PFSK-1 (cell line): ENCODE data around the gene PPARGC1A.

Experiments
- FOXP2 ChIP-seq: optimal IDR thresholded peaks from 2 replicates; pipeline ENCODE3; 2011; ENCODE audit warnings: borderline replicate concordance, control low read depth, inconsistent platforms; ENCODE audit not compliant: insufficient read depth; ENCODE audit errors: extremely low read length, extremely low read depth
- POLR2AphosphoS5 ChIP-seq: IDR thresholded peaks from 2 replicates; pipeline ENCODE4 v1.6.1; 2012; ENCODE audit warnings: low read depth, mild to moderate bottlenecking, control low read depth, low read length, moderate library complexity
- SIN3A ChIP-seq: IDR thresholded peaks from 2 replicates; pipeline ENCODE4 v1.6.1; 2012; ENCODE audit warnings: mild to moderate bottlenecking, low read length, moderate library complexity, borderline replicate concordance; ENCODE audit not compliant: insufficient read depth
- TAF1 ChIP-seq: IDR thresholded peaks from 2 replicates; pipeline ENCODE4 v1.6.1; 2012; ENCODE audit warnings: low read length, control low read depth, borderline replicate concordance; ENCODE audit not compliant: insufficient read depth
- TF ChIP-seq, protein P1 (sequence below), 2 experiments: IDR thresholded peaks; 2 replicates each; pipeline versions ENCODE4 v1.6.1 to v1.8.0; 2011 to 2012; ENCODE audit warnings: low read depth in 2 of 2, low read length in 2 of 2, control low read depth in 1 of 2, inconsistent platforms in 1 of 2, mild to moderate bottlenecking in 1 of 2, moderate library complexity in 1 of 2; ENCODE audit not compliant: insufficient read depth in 1 of 2

PPARGC1A gene

DNA sequence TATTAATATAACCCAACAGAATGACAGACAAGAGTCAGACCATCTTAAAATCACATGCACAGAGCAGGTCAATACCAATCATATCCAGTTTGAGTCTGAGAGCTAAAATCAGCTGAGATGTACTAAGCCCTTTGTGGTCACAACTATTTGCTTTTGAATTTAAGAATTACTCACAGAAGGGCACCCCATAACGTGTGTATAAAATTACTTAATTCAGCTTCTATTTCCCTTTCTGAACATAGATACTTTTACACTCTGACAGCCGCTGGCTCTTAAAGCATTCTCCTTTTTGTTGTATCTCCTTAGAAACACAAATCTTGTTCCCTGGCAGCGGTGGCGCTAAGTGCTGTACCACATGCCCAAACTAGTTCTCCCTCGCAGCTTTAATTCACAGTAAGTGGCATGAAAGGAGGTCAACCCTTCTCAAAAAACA is 14.8 kb upstream of the PPARGC1A start:
- TF ChIP-seq POLR2AphosphoS5: no peak
- TF ChIP-seq TAF1: no peak
- TF ChIP-seq FOXP2: no peak

DNA sequence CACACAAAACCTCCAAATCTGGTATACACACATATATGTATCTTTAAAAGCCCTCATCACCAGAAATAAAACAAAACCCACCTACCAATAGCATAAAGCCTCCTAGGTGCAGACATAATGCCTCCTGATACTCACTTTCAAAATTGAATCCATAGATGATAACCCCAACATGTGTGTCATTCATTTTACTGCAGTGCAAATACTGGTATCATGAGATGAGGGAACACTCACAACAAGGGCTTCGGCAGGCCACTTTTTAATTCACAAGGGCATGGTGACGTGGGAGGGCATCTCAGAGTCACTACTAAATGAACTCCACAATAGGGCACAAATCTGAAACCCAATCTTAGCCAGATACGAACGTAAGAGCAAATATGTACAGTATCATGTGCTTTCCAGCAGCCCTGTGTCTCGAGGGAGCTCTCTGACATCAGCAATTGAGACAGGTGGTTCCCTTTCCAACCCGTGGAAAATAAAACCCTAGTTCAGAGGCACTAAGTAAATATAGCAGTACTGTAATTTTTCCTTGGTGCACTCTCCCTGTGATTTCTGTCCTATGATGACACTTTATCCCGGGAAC is 14.1 kb upstream of the PPARGC1A start:
- TF ChIP-seq, protein P1, sequence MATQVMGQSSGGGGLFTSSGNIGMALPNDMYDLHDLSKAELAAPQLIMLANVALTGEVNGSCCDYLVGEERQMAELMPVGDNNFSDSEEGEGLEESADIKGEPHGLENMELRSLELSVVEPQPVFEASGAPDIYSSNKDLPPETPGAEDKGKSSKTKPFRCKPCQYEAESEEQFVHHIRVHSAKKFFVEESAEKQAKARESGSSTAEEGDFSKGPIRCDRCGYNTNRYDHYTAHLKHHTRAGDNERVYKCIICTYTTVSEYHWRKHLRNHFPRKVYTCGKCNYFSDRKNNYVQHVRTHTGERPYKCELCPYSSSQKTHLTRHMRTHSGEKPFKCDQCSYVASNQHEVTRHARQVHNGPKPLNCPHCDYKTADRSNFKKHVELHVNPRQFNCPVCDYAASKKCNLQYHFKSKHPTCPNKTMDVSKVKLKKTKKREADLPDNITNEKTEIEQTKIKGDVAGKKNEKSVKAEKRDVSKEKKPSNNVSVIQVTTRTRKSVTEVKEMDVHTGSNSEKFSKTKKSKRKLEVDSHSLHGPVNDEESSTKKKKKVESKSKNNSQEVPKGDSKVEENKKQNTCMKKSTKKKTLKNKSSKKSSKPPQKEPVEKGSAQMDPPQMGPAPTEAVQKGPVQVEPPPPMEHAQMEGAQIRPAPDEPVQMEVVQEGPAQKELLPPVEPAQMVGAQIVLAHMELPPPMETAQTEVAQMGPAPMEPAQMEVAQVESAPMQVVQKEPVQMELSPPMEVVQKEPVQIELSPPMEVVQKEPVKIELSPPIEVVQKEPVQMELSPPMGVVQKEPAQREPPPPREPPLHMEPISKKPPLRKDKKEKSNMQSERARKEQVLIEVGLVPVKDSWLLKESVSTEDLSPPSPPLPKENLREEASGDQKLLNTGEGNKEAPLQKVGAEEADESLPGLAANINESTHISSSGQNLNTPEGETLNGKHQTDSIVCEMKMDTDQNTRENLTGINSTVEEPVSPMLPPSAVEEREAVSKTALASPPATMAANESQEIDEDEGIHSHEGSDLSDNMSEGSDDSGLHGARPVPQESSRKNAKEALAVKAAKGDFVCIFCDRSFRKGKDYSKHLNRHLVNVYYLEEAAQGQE (IDR thresholded peaks at IDR 0.05; ENCODE audit: insufficient read depth in 1 of 2, low read depth in 2 of 2, low read length in 2 of 2): no peak
- no peak for TF ChIP-seq SIN3A
- TF ChIP-seq TAF1: no peak
- TF ChIP-seq POLR2AphosphoS5: no peak
- no peak for TF ChIP-seq FOXP2

DNA sequence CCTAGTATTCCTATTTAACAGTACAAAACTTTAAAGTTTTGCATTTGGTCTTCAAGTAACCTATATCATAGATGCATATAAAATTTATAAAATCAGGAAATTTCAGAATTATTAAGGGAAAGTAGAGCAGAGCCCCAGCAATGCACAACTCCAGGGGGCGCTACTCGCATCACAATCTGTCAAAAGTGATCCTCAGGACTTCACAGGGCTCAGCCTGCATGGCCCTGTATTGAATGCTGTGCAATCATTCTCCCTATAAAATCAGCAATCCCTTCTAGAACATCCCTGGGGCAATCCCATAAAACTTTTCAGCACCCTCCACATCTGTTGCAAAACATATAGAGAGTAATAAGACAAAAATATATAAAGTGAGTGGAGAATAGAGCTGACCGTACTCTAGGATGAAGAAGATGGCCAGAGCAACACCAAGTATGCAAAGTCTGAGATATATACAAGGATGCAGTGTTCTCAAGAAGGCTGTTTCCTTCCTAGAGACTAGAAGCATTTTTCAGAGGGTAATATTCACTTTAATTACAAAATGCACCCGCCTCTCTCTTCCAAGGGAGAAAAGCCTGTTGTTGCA is 12.5 kb upstream of the PPARGC1A start:
- TF ChIP-seq, protein P1 (IDR thresholded peaks at IDR 0.05; ENCODE audit: insufficient read depth in 1 of 2, low read depth in 2 of 2, low read length in 2 of 2): no peak
- no peak for TF ChIP-seq POLR2AphosphoS5
- no peak for TF ChIP-seq SIN3A
- TF ChIP-seq FOXP2: no peak
- no peak for TF ChIP-seq TAF1

DNA sequence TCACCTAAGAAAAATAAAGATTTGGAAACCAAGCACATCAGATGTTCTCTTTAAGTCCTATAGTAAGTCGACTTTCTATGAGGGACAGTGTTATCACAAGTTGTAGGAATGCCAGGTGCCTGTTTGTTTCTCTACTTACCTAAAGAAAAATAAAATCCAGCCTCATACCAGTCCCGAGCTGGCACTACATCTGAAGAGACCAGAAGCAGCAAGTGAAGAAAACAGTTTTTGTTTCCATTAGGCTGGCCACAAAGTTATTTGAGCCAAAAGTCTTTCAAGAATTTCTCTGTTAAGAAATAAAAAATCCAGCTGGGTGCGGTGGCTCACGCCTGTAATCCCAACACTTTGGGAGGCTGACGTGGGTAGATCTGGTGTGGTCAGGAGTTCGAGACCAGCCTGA is 10.8 kb upstream of the PPARGC1A start:
- TF ChIP-seq, protein P1 (IDR thresholded peaks at IDR 0.05; ENCODE audit: insufficient read depth in 1 of 2, low read depth in 2 of 2, low read length in 2 of 2): no peak
- TF ChIP-seq TAF1 (no peak), POLR2AphosphoS5 (no peak), SIN3A (no peak), FOXP2 (no peak)

DNA sequence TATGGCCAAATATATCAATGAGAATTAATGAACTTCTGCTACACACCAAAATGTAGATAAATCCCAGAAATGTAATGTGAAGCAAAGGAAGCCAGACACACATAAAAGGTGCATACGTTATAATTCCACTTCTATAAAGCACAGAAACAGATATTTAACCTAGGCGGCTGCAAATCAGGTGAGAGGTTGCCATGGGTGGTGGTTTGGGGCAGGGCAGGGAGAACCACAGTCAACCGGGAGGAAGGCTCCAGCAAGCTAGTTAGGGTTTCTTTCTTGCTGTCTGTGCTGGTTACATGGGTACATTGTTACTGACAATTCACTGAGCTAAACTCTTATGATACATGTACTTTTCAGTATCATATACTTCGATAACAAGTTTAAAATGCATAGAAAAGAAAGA is 9.7 kb upstream of the PPARGC1A start:
- TF ChIP-seq, protein P1 (IDR thresholded peaks at IDR 0.05; ENCODE audit: insufficient read depth in 1 of 2, low read depth in 2 of 2, low read length in 2 of 2): no peak
- no peak for TF ChIP-seq TAF1
- no peak for TF ChIP-seq POLR2AphosphoS5
